Mammary epithelial cell (primary cell): ENCODE data around the gene GORAB.

ENCODE experiments used
- EZH2 ChIP-seq: IDR thresholded peaks from 2 replicates; pipeline ENCODE4 v1.6.1; 2012; ENCODE audit warnings: low read length, inconsistent platforms, borderline replicate concordance
- TF ChIP-seq, protein P1 (sequence below), 2 donors: IDR thresholded peaks in 1 of 2; conservative IDR thresholded peaks in 1 of 2; 2 replicates each; pipeline ENCODE4 v1.5.1; 2011 to 2012; ENCODE audit warnings: inconsistent platforms in 2 of 2, low read length in 2 of 2, mild to moderate bottlenecking in 2 of 2, control low read depth in 1 of 2, low read depth in 1 of 2; ENCODE audit not compliant: insufficient read depth in 1 of 2; ENCODE audit errors: extremely low read depth in 1 of 2

DNA sequence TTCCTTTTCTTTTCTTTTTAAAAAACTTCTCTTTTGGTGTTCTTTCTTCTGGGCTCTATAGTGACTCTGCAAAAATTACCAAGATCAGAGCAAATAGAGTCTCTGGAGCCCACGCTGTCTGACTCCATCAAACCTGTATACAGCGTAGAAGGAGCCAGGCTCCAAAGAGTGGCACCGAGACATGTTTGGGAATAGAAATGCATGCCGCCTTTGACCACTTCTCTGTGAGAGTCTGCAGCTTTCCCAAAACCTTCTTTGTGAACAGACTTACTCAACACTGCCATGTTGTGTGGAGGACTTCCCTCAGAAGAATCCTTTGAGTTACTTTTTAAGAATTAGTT lies 55.3 kb downstream of the GORAB start:
- TF ChIP-seq, protein P1, sequence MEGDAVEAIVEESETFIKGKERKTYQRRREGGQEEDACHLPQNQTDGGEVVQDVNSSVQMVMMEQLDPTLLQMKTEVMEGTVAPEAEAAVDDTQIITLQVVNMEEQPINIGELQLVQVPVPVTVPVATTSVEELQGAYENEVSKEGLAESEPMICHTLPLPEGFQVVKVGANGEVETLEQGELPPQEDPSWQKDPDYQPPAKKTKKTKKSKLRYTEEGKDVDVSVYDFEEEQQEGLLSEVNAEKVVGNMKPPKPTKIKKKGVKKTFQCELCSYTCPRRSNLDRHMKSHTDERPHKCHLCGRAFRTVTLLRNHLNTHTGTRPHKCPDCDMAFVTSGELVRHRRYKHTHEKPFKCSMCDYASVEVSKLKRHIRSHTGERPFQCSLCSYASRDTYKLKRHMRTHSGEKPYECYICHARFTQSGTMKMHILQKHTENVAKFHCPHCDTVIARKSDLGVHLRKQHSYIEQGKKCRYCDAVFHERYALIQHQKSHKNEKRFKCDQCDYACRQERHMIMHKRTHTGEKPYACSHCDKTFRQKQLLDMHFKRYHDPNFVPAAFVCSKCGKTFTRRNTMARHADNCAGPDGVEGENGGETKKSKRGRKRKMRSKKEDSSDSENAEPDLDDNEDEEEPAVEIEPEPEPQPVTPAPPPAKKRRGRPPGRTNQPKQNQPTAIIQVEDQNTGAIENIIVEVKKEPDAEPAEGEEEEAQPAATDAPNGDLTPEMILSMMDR (conservative IDR thresholded peaks at IDR 0.05 in 1 of 2, IDR thresholded peaks at IDR 0.05 in 1 of 2; ENCODE audit: extremely low read depth in 1 of 2, insufficient read depth in 1 of 2, low read depth in 1 of 2, low read length in 2 of 2) = no peak
- TF ChIP-seq EZH2 = no peak
